Measurements from ENCODE around the gene E2F4.

E2F4 gene

GRCh38 chr16:67177743-67178699 is 13.9 kb upstream of the E2F4 start:
- TF ChIP-seq CTCF (conservative IDR thresholded peaks at IDR 0.05; ENCODE audit: low read depth, low read length), result no peak
- peak overlapping the region; percentile 53 for H3K4me3 ChIP-seq (ENCODE audit: low read depth, low read length)
- peak; percentile 73 for DNase-seq (ENCODE audit: low read depth)

DNA sequence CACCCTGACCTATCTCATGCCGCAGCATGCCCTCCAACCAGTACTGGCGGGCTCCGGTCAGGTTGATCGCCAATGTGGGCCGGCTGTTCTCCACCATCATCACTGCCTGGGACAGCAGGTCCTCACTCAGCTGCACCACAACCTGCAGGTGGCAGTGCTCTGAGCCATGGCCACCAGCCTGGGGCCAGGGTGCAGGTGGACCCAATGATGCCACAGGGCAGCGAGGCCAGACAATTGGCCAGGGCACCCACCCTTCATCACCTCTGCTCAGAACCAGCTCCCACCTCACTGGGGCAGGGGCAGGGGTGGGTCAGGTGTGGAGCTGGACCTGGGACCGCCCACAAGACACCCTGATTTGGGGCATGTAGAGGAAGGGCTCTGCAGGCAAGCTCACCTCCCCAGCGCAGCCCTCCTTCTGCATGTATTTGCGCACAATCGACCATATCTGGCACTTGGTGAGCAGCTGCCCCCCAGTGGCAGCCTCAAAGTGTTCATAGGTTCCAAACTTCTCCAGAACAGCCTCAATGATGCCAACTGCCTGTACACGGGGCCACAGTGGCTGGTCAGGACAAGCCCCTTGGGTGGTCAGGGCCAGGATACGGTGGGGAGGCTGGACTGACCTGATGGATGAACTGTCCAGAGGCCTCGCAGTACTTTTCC is 12.4 kb upstream of the E2F4 start:
- DNase-seq (ENCODE audit: low read depth), result no peak
- TF ChIP-seq CTCF (conservative IDR thresholded peaks at IDR 0.05; ENCODE audit: low read depth, low read length), result peak; percentile 37
- no peak overlapping the region for H3K4me3 ChIP-seq (ENCODE audit: low read depth, low read length)

GRCh38 chr16:67180166-67180565 is 11.8 kb upstream of the E2F4 start:
- H3K4me3 ChIP-seq (ENCODE audit: low read depth, low read length), result no peak overlapping the region
- no peak for TF ChIP-seq CTCF (conservative IDR thresholded peaks at IDR 0.05; ENCODE audit: low read depth, low read length)
- DNase-seq (ENCODE audit: low read depth), result no peak

- peak; percentile 80 for DNase-seq (ENCODE audit: low read depth)
- no peak overlapping the region for H3K4me3 ChIP-seq (ENCODE audit: low read depth, low read length)
- no peak for TF ChIP-seq CTCF (conservative IDR thresholded peaks at IDR 0.05; ENCODE audit: low read depth, low read length)
These were observed 10.6 kb upstream of the E2F4 start for GRCh38 chr16:67181346-67181745.

GRCh38 chr16:67182288-67182687 is 9.7 kb upstream of the E2F4 start:
- no peak for DNase-seq (ENCODE audit: low read depth)
- no peak for TF ChIP-seq CTCF (conservative IDR thresholded peaks at IDR 0.05; ENCODE audit: low read depth, low read length)
- no peak overlapping the region for H3K4me3 ChIP-seq (ENCODE audit: low read depth, low read length)

- TF ChIP-seq CTCF (conservative IDR thresholded peaks at IDR 0.05; ENCODE audit: low read depth, low read length), result no peak
- no peak for DNase-seq (ENCODE audit: low read depth)
- peak overlapping the region; percentile 87 for H3K4me3 ChIP-seq (ENCODE audit: low read depth, low read length)
These were observed 8.7 kb upstream of the E2F4 start for GRCh38 chr16:67183284-67183626.
